ENCODE results near the gene MEGF9. TPM values are rescaled to one million over a fixed set of nuclear protein-coding genes. Genes with fewer than 3 reads are reported as not detected.

MEGF9 gene
- total and polyA plus RNA-seq, 2 of the 13 experiments (the other 11 are each of a cell fraction or from before 2014, with no cell fraction given): 3.1 to 3.3 TPM

DNA sequence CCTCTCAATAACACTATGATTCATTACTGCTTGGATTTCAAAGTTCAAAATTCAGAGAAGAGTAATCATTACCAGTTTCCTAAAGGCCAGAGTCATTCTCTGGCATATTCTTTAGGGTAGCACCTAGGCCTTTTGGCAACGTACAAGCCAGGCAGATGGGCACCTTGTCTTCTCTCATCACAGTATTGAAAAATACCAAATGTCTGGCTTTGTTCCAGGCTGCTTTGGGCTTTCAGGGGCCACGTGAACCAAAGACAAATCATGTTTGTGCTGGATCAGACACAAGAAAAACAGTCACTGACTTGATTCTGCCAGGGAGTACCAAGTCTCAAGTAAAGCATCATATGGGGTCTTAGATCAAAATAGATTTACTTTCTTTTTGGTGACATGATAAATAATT lies 15.5 kb downstream of the MEGF9 start:
- intact Hi-C loops (cut with micrococcal nuclease; ENCODE audit: unreplicated experiment) (no loop called here), in situ Hi-C loops (cut with HindIII; ENCODE audit: extremely low pct_ligation_motif_present, low pct_unique_long_range_greater_than_20kb) (no loop called here)
- H3K4me2 ChIP-seq (ENCODE audit: low read depth, low read length): no peak overlapping the region

More for the DNA sequence above, 15.5 kb downstream of the MEGF9 start:
- no peak overlapping the region for H3K9ac ChIP-seq (ENCODE audit: insufficient read depth, low read depth, low read length)
- CTCF ChIA-PET (ENCODE audit: low intra/inter-chr PET ratio, low total read pairs): no interaction called here
- no peaks in the 10 kb centered on the region for H3K9me3 ChIP-seq (ENCODE audit: low read length)
- no peak overlapping the region for H3K4me3 ChIP-seq (replicated peaks in 1 of 3; ENCODE audit: insufficient read depth in 1 of 3, low read depth in 2 of 3, low read length in 3 of 3)
- no peak for FAIRE-seq
- no peak overlapping the region for H2AFZ ChIP-seq (ENCODE audit: low read length)
- WGBS (ENCODE audit: low lambda C conversion rate): 83% methylated on average over 2 of the region's 2 CpGs
- TF ChIP-seq, protein P1, sequence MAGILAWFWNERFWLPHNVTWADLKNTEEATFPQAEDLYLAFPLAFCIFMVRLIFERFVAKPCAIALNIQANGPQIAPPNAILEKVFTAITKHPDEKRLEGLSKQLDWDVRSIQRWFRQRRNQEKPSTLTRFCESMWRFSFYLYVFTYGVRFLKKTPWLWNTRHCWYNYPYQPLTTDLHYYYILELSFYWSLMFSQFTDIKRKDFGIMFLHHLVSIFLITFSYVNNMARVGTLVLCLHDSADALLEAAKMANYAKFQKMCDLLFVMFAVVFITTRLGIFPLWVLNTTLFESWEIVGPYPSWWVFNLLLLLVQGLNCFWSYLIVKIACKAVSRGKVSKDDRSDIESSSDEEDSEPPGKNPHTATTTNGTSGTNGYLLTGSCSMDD (CRISPR knock-in tag; IDR thresholded peaks at IDR 0.05): no peak
- no peak for TF ChIP-seq SALL1 (CRISPR knock-in tag; IDR thresholded peaks at IDR 0.05)
- no peak for TF ChIP-seq RBAK (CRISPR knock-in tag; IDR thresholded peaks at IDR 0.05)
- no peak for TF ChIP-seq ZKSCAN1 (IDR thresholded peaks at IDR 0.05; ENCODE audit: low read length)
- no peak for TF ChIP-seq ISX (CRISPR knock-in tag; conservative IDR thresholded peaks at IDR 0.05)
- TF ChIP-seq ZNF317 (CRISPR knock-in tag; IDR thresholded peaks at IDR 0.05): no peak
- TF ChIP-seq, protein P2, sequence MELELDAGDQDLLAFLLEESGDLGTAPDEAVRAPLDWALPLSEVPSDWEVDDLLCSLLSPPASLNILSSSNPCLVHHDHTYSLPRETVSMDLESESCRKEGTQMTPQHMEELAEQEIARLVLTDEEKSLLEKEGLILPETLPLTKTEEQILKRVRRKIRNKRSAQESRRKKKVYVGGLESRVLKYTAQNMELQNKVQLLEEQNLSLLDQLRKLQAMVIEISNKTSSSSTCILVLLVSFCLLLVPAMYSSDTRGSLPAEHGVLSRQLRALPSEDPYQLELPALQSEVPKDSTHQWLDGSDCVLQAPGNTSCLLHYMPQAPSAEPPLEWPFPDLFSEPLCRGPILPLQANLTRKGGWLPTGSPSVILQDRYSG (CRISPR knock-in tag; IDR thresholded peaks at IDR 0.05): no peak
- TF ChIP-seq KAT7 (CRISPR knock-in tag; IDR thresholded peaks at IDR 0.05; ENCODE audit: borderline replicate concordance): no peak
- TF ChIP-seq PPARG (CRISPR knock-in tag; conservative IDR thresholded peaks at IDR 0.05): no peak
- TF ChIP-seq, protein P3, sequence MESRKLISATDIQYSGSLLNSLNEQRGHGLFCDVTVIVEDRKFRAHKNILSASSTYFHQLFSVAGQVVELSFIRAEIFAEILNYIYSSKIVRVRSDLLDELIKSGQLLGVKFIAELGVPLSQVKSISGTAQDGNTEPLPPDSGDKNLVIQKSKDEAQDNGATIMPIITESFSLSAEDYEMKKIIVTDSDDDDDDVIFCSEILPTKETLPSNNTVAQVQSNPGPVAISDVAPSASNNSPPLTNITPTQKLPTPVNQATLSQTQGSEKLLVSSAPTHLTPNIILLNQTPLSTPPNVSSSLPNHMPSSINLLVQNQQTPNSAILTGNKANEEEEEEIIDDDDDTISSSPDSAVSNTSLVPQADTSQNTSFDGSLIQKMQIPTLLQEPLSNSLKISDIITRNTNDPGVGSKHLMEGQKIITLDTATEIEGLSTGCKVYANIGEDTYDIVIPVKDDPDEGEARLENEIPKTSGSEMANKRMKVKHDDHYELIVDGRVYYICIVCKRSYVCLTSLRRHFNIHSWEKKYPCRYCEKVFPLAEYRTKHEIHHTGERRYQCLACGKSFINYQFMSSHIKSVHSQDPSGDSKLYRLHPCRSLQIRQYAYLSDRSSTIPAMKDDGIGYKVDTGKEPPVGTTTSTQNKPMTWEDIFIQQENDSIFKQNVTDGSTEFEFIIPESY (CRISPR knock-in tag; IDR thresholded peaks at IDR 0.05): no peak
- no peak for TF ChIP-seq ZNF879 (CRISPR knock-in tag; IDR thresholded peaks at IDR 0.05)
- no peaks in the 10 kb centered on the region for H3K79me2 ChIP-seq (ENCODE audit: insufficient read depth, low read length)
- no peaks in the 10 kb centered on the region for H3K36me3 ChIP-seq (replicated peaks in 1 of 2; ENCODE audit: control insufficient read depth in 1 of 2, insufficient read depth in 2 of 2, low read length in 2 of 2)
- no peaks in the 10 kb centered on the region for H4K20me1 ChIP-seq (ENCODE audit: insufficient read depth, low read length)
- DNase-seq (ENCODE audit: low spot score): no peak
- ATAC-seq: no peak
- POLR2A ChIA-PET: interaction anchor here (0.7 to 1.6 kb wide), 2 partner anchors 12 to 153 kb away, joined by 3 to 4 read pairs; no protein-coding TSS in a partner anchor
- H3K27ac ChIP-seq (ENCODE audit: extremely low read length, insufficient read depth, low read length): no peak overlapping the region
- no peaks in the 10 kb centered on the region for H3K27me3 ChIP-seq (ENCODE audit: control insufficient read depth in 1 of 2, insufficient read depth in 2 of 2, low read length in 2 of 2)
- no TSS peak for BruUV-seq (replicated peaks)
- H3K4me1 ChIP-seq (ENCODE audit: insufficient read depth, low read length): peaks cover 37% of the 10 kb centered on the region
